WI38 (cell line): ENCODE measurements around the gene MYO16.

Source experiments
- H3K4me3 ChIP-seq: 2 replicates; pipeline ENCODE4 v1.5.1; 2011; ENCODE audit warnings: low read depth, mild to moderate bottlenecking, control low read depth, low read length
- CTCF ChIP-seq: IDR thresholded peaks from 2 replicates; pipeline ENCODE4 v1.5.1; 2012; ENCODE audit warnings: low read depth, mild to moderate bottlenecking, control low read depth, low read length

Gene MYO16

GRCh38 chr13:109192306-109192705 lies 562.9 kb downstream of the MYO16 start:
- no peak for TF ChIP-seq CTCF
- no peak overlapping the region for H3K4me3 ChIP-seq

GRCh38 chr13:109196948-109197347 lies 567.5 kb downstream of the MYO16 start:
- H3K4me3 ChIP-seq, result no peak overlapping the region
- no peak for TF ChIP-seq CTCF

- no peak for TF ChIP-seq CTCF
- no peak overlapping the region for H3K4me3 ChIP-seq
Measured at GRCh38 chr13:109198585-109198984, 569.2 kb downstream of the MYO16 start.

GRCh38 chr13:109199280-109199679 lies 569.9 kb downstream of the MYO16 start:
- TF ChIP-seq CTCF, result no peak
- H3K4me3 ChIP-seq, result no peak overlapping the region

GRCh38 chr13:109200556-109200955 lies 571.1 kb downstream of the MYO16 start:
- TF ChIP-seq CTCF, result no peak
- H3K4me3 ChIP-seq, result no peak overlapping the region

GRCh38 chr13:109203587-109203986 lies 574.2 kb downstream of the MYO16 start:
- H3K4me3 ChIP-seq, result no peak overlapping the region
- no peak for TF ChIP-seq CTCF

- no peak for TF ChIP-seq CTCF
- no peak overlapping the region for H3K4me3 ChIP-seq
Measured at GRCh38 chr13:109204252-109204651, 574.8 kb downstream of the MYO16 start.

- TF ChIP-seq CTCF, result no peak
- no peak overlapping the region for H3K4me3 ChIP-seq
Measured at GRCh38 chr13:109204657-109205056, 575.2 kb downstream of the MYO16 start.
